Right lobe of liver (tissue), 4 donors: ENCODE results near the gene PLXND1.
"Not testable (repeated sequence)": the region's sequence is repeated elsewhere in the genome, so short reads cannot be mapped to it uniquely, and the experiment has no call there.

Experiments used
- POLR2A ChIP-seq: fragments of 450-650 bp; IDR thresholded peaks from one replicate; pipeline ENCODE4 v1.6.1; 2017; ENCODE audit warnings: antibody characterized with exemption, mild to moderate bottlenecking
- TF ChIP-seq, protein P1 (sequence below), 4 donors: fragments of 200-600 bp in 3 of 4; fragments of 450-650 bp in 1 of 4; IDR thresholded peaks; one replicate each; pipeline versions ENCODE4 v1.5.1 to v1.8.0; 2016 to 2022; ENCODE audit warnings: antibody characterized with exemption in 4 of 4, mild to moderate bottlenecking in 2 of 4
- donor health status: DM: no; HTN: no; CAD: no.
- donor health status: DM: no; HTN: no; CAD: no.
- donor health status: DM: no; HTN: yes; CAD: no.

DNA sequence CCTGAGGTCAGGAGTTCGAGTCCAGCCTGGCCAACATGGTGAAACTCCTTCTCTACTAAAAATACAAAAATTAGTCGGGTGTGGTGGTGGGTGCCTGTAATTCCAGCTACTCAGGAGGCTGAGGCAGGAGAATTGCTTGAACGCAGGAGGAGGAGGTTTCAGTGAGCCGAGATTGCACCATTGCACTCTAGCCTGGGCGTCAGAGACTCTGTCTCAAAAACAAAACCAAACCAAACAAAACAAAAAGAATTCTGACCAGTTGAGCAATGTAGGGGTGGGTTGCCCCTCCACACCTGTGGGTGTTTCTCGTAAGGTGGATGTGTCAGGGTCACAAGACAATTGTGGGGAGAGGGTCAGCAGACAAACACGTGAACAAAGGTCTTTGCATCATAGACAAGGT lies 34.5 kb upstream of the PLXND1 start:
- TF ChIP-seq, protein P1, sequence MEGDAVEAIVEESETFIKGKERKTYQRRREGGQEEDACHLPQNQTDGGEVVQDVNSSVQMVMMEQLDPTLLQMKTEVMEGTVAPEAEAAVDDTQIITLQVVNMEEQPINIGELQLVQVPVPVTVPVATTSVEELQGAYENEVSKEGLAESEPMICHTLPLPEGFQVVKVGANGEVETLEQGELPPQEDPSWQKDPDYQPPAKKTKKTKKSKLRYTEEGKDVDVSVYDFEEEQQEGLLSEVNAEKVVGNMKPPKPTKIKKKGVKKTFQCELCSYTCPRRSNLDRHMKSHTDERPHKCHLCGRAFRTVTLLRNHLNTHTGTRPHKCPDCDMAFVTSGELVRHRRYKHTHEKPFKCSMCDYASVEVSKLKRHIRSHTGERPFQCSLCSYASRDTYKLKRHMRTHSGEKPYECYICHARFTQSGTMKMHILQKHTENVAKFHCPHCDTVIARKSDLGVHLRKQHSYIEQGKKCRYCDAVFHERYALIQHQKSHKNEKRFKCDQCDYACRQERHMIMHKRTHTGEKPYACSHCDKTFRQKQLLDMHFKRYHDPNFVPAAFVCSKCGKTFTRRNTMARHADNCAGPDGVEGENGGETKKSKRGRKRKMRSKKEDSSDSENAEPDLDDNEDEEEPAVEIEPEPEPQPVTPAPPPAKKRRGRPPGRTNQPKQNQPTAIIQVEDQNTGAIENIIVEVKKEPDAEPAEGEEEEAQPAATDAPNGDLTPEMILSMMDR (IDR thresholded peaks at IDR 0.05) = not testable (repeated sequence)
- not testable (repeated sequence) for TF ChIP-seq POLR2A
